NCI-H187 treated with DMSO at 0.1 percent for 48 hours (cell line): ENCODE measurements around the gene RAD51B.

Source experiments
- DNase-seq: peaks from one replicate; lab custom pipeline; 2025; lab: John Stamatoyannopoulos, UW

Gene RAD51B

DNA sequence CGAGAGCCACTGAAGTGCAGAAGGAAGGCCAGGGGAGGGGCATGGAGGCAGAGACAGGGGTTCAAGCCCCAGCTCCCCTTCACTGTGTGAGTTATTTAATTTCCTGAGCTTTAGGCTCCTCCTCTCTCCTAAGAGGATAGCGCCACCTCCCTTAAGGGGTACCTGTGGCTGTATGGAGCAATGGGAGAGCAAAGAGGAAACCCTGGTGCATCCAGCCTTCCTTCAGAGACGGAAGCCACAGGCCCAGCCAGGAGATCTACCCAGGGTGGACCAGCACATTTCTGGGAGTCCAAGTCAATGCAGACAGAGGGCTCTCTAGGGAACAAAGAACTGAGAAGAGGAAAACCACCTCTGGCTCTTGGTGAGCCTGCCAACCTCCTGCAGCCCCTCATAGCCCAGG lies 883.0 kb downstream of the RAD51B start:
- no peak for DNase-seq

DNA sequence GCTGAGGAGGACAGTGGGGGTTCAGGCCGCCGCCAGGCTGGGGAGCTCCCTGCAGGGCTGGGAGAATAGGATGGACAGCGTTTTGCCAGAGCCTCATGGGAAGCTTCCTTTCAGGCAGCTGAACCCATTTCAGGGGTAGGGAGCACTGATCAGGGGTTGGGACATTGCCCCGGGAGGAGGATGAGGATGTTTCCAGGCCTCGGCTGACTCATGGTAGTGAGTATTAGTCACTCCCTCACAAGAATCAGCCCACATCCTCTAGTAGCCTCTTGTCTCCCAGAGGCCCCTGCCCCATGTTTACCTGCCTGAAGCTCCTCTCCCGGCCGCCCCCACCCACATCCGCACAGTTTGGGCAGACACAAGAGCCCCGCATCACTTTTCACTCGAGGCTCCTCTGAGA lies 883.5 kb downstream of the RAD51B start:
- DNase-seq, result no peak

DNA sequence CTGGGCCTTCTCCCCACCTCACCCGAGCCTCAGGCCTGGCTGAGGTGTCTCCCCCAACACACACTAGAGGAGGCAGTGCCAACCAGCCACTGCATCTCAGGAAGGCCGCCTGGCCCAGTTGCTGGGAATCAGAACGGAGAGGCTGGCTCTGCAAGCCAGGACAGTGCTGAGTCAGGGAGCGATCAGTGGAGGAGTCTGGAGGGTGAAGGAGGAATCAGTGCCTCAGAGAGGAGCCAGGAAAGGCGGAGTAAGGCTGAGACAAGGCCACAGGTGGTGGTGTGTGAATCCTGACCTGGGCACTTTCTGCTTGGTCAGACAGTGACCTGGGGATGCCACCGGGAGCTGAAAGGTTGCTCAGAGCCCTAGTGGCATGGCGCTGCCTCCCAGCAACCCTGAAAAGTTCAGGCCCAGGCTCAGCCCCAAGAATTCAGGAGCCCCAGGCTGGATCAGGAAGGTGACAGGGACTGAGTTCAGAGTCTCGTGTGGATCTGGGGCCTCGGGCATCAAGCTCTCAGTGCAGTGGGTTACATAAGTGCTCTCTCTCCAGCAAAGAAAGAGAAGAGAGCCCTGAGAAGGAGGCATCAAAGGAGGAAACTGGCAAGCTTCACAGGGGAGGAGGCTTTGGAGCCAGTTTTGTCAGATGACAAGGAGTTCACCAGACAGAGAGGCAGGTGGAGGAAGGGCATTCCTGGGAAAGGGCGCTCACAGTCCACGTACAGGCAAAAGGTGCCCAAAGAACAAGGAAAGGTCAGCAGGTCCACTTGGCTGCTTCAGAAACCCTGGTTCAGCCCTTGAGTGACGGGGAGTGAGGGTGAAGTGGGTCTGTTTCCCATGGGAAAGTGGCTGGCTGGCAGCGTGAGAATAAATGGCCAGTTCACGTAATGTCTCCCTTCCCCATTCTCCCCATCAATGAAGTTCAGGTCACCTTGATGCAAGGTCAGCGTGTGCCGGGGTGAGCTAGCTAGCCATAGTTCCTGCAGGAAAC lies 885.4 kb downstream of the RAD51B start:
- no peak for DNase-seq

DNA sequence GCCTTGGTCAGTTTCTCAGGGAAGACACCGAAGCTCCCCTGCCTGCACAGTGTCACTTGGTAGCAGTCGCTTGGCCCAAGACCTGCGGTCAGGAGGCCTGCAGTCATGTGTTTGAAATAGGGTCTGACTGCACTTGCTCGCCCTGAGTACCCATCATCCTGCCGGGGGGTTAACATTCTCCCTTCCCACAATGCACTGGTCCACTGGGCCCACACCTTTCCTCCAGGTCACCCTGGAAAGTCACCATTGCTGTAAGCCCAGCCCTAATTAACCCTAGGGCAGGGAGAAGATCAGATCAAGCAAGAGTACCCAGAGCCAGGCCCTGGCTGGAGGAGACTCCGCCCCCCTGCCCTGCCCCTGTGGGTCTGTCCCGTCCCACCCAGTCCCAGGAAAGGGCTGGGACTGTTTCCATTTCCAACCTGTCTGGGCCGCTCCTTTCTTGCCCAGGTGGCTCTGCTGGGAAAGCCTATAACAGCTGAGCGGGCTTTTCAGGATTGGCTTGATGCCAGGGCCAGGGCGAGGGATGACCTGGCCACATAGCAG lies 886.2 kb downstream of the RAD51B start:
- no peak for DNase-seq

DNA sequence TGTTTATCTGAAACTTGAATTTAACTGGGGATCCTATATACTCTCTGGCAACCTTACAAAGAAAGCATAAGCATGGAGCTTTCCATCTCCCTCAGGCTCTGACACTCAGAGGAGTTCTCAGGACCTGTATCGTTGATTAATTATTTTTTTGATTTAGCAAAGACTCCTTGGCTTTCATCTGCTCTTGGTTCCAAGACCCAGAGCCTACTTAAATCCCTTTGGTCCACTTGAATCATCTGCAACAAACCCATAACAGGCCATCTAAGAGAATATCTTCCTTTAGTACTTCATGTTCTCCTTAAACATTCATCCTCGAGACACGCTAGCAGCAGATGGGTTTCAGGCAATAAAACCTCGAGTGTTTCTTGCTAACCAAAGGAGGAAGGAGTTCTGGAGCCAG lies 887.9 kb downstream of the RAD51B start:
- DNase-seq, result no peak

DNA sequence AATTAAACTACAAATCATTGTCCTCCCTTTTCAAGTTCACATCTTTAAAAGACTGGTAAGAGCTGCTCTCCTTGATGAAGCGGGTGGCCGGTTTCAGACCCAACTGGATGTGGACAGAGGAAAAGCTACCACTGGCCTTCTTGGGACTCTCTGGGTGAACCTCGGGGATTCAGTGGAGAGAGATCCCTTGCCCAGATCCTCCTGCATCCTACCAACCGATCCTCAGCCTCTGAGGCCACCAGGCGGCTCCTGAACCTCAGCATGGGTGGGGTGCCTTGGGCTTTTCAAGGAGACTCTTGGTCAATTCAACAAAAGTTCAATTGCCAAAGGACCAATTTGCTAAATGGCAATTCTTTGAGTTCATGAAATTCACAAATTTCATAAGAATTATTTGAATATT lies 888.8 kb downstream of the RAD51B start:
- DNase-seq, result no peak

DNA sequence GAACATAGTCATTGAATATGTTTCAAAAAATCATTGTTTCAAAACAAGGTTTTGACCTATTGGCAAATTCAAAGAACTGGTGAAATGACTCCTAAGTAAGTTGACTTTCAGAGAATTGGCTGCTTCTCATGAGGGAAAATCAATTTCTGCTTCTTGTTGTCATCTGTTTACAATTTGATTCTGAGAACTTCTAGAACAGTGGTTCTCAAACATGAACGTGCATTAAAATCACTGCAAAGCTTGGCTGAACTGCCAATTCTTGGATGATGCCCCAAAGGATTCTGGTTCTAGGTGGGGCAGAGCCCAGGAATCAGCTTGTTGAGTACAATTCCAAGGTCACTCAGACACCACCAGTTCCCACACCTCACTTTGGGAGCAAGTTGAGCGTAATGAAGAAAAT lies 889.4 kb downstream of the RAD51B start:
- DNase-seq, result no peak

DNA sequence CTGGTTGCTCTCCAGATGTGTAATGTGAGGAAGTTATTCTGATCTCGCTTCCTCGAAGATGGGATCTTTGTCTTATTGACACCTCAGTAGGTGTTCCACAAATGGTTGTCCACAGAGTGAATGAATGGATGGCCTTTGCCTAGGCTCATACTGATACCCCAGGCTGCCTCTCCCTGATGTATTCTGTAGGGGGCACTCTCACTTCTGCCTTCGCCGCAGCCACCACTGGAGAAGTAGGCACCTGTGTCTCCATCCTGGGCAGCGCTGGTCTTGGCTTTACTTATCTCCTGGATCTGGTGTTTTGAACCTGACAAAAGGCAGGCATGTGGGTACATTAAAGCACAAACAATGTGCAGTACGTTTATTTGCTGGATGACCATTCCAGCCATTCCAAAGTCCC lies 891.2 kb downstream of the RAD51B start:
- DNase-seq, result no peak

DNA sequence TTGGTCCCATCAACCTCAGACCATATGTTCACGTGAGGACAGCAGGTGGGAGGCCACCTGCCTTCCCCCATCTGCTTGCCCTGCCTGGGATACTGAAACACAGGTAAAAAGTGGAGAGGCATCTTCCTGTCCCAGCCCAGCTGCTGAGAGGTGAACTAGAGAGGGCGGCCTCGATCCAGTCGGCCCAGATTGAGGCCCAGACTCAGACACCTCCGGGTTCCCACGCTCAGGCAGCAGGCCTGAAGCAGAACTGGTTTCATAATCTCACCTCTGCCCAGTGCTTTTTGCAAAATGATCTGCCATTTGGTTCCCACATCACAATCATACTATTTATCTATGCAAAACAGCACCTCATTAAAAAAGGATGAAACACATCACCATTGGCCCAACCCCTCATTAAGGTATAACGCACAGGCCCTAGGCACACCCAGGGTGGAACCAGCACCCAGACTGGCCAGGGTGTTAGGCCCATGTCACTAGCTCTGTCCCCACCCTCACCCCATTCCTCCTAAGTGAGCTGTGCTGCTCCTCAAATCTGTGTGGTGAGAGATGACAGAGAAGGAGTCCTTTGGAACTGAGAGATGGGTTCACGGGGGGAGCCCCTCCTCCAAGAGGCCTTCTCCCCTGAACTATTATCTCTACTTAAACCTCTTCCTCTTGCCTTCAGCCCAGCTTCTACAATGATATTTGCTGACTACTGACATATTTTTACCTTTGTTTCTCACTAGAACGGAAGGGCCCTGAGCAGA lies 892.2 kb downstream of the RAD51B start:
- no peak for DNase-seq

DNA sequence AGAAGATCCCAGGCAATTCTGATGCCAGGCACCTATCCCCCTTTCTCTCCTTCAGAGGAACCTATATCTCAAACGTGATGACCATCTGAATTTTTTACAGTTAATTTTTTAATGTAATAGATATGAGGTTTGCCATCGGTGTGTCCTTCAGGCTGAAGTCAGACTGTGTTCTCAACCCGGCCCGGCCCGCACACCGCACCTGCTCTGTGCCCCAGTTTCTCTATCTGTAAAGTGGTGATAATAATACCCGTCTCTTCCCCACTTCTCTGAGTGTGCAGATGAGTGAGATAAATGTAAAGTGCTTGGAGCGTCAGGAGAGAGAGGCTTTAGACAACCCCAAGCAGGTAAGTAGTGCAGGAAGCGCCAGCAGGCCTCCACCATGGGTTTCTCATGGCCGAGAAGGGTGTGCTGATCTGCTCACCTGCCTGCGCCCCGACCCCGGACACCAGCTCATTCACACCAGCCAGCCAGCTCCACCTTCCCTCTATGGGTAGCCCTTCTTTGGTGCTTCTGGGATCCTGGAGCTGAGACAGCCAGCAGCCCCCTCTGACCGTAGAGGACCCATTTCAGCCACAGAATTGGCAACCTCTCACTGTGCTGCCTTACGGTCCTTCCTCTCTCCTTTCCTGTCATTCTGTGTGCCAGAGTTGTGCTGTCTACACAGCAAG lies 893.3 kb downstream of the RAD51B start:
- DNase-seq, result no peak

DNA sequence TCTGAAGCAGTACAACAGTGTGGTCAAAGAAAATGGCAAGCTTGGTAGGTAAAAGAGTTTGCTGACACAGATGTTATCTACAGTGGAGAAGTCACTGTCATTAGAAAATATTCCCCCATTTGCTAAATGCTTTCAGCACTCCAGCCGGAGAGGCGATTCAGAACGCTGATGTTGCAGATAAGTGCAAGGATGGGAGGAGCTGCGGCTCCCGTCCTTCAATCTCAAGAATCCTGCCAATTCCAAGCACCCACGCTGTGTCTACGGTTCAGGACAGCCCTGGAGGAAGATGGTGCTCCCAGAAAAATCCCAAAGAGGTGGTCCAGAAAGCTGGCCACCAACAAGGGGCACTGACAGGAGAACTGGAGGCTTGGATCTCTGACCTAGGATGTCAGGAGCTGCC lies 894.2 kb downstream of the RAD51B start:
- DNase-seq, result no peak

DNA sequence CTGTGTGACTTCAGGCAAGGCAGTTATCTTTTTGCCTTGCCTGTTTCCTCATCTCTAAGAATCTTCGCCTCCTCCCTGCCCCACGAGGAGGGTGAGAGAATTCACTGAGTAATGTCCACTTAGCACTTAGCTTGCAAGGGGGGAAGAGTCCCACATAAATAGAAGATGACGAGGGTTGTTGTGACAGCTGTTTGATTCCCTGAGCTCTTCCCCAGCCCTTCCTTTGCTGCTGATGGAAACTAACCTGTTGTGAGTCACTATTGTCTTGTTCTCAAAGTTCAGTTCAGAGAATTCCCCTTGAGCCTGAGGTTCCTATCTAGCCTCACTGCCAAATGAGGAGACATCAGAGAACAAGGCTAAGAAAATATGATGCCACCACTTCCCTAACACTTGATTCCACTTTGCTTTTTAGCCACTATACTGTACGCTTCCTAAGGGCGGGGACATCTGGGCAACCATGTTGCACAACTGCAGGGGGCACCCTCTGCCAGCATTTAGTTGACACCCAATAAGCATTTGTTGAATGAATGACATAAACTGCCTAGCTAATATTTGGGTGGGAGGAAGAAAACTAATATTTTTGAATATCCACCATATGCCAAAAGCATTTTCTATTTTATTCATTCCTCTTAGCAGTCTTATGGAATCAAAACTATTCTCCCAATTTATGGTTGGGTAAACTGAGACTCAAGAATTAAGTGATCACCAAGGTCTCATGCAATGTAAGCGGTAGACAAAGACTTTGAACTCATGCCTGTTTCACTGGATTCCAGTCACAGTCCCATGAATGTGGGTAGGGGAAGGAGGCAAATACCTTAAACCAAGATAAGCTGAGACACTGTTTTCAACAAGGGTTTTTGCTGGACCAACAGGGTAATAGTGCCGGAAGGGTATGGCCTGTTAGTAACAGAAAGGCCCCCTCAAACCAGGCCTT lies 895.7 kb downstream of the RAD51B start:
- DNase-seq, result no peak

DNA sequence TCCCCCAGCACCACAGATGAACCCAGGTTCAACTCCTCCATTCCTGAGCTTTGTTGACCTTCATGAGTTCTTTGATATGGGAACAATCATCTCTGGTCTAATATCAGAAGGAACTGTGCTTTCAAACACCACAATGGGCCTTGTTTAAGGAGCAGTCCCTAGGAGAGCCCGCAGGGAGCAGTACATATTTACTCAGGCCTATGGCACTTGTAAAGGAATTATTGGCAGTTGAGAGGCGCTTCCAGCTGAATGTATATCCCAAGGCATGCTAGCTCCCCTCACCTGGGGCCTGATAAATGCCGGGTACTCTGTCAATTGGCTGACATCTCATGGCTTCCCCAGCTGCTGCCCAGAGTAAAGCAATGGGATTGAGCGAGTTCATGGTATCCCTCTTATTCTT lies 897.1 kb downstream of the RAD51B start:
- DNase-seq, result peak; percentile 5

DNA sequence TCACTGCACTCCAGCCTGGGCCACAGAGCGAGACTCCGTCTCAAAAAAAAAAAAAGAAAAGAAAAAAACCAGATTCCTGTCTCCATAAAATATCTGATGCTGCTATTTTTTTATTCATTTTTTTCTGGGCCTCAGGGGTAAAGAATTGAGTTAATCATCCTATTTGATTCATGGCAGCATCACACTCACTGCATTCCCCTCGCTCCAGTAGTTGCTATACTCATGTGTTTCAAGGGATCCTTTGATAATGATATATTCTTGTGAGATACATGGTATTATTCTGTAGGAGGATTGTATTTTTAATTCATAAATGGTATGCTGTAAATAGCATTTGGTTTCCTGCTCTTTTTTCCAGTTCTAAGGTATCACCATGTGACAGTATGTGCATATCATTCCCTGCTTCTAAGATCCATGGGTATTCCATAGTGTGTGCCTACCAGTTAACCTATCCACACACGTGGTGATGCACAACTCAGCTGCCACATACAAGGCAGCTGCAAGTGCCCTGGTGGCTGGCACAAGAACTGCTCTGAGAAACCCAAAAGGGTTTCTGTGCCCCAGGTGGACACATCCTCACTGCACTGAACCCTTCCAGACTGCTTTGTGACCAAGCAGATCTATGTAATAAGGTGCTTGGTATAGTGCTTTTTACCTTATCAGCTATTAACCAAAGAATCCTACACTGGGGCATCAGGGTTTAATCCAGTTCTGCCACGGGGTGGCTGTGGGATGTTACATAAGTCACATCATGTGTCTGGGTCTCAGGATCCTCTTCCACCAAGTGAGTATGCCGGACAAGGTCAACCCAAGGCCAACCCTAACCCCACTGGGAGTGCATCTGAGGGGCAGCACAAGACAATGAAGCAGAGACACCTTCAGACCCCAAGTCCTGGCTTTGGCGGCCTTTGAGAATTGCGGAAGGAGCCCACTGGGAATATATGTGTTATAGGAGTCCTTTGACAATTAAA lies 898.7 kb downstream of the RAD51B start:
- no peak for DNase-seq

DNA sequence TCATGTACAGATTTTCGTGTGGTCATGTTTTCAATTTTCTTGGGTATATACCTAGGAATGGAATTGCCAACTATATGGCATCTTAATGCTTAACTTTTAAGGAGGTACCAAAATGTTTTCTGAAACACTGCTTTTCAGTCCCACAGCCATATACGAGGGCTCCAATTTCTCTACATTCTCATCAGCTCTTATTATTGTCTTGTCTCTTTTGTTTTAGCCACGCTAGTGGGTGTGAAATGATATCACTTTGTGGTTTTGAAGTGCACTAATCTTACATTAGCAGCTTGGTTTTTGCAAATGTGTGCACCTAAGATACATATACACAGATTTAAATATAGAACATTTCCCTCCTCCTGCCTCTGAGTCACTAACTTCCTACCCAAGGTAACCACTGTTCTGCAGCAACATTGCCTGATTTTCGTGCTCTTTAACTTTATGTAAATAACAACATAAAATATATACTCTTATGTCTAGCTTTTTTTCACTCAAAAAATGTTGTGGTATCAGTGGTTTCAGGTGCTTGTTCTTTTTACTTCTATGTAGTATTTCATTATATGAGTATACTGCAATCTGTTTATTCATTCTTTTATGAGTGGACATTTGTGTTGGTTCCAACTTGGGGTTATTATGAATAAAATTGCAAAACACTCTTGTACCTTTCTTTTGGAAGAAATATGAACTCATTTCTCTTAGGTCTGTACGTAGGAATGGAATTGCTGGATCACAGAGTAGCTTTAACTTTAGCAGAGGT lies 900.2 kb downstream of the RAD51B start:
- no peak for DNase-seq

DNA sequence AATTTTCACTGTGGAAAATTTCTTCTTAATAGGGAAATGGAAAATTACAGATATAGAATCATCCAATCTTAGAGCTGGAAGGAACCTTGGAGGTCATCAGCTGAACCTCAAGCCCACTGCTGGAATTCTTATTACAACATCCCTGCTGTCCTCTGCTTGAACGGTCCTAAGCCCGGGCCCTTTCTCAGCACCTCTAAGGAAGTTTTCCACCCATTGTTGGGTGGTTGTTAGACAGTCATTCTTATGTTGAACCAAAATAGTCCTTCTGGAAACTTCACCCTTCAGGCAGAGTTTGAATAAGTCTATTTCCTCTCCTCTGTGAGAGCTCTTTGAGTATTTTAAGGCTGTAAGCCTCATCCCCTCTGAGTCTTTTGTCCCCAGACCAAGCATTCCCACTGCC lies 902.6 kb downstream of the RAD51B start:
- DNase-seq, result no peak

DNA sequence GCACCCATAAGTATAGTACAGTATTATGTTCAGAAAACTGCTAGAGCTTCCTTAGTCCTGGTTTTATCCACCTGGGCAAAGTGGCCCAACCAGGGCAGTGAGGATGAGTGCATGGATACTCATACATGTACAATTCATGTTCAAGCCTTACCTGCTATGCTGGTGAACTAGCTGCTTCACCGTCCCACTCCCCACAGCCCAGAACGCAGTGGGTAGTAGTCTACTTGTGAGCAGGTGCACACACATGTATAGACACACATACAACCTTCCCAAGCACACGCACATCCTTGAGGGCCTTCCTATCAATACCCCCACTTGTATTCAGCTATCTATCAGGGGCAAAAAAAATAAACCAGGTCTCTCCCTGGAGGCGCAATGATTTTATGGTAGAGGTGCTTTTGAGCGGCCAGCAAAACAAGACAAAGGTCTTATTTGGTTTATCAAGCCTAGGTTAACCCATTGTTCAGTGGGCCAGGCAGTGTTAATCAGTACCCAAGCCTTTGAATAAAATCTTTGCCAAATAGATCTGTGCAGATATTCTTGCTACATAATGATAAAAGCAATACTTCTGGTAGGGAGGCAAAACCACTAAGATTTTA lies 903.5 kb downstream of the RAD51B start:
- DNase-seq, result no peak

DNA sequence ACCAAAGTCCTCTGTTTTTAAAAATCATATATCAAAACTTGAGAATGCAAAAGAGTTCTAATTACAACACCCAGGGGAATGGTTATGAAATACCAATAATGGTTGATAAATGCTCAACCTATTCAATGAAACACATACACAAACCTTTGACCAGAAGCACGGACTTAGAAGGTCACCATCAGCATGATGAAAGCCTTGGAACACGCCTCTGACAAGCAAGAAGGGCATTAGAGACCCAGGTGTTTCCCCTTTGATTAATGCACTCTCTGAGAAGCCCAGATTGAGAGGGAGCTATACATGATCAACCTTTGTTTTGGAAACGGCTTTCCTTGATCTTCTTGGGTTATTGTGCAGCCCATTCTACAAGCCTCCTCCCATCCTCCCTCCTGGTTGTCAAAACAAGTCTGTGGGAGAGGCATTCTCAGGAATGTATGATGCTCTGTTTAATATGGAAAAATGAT lies 904.3 kb downstream of the RAD51B start:
- DNase-seq, result no peak

DNA sequence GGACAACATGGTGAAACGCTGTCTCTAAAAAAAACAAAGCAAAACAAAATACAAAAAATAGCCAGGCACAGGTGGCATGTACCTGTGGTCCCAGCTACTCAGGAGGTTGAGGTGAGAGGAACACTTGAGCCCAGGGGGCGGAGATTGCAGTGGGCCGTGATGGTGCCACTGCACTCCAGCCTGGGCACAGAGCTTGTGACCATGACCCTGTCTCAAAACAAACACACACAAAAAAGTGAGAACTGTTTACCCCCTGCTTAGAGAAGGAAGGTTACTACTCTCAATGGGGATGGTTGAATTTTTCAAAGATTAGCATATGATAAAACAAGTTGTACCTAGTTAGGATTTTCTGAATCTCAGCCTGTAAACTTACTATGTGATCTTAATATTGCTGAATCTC lies 905.3 kb downstream of the RAD51B start:
- DNase-seq, result no peak
